ENCODE data around the gene C19orf38.

DNA sequence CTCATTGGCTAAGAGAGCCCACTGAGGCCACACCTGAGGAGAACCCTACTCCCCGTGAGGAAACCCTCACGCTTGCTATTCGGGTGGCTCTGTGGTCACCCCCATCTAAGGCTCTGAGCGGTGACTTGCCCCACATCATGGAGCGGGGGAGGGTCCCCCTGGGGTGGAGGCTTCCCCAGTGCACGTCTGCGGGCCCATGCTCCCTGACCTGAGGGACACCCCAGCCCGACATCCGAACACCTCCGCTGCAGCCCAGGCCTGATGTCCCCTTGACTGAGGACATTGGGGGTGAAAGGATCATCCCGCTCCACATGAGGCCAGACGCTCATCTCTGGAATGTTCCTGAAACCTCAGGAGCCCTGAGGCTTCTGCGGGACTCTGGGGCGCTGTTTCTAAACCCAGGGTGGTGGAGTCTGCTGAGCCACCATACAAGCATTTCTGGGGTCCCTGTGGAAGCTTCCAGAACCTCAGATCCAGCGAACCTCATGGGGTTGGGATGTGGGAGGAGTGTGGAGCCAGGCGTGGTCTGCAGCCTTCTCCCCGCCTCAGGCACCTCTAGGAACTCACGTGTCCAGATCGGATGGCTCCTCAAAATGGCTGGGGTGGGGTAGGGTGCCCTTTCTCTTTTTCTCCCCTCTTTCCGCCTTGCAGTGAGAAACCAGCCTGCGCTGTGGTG, 32.1 kb upstream of the C19orf38 start:
- TF ChIP-seq, protein P1, sequence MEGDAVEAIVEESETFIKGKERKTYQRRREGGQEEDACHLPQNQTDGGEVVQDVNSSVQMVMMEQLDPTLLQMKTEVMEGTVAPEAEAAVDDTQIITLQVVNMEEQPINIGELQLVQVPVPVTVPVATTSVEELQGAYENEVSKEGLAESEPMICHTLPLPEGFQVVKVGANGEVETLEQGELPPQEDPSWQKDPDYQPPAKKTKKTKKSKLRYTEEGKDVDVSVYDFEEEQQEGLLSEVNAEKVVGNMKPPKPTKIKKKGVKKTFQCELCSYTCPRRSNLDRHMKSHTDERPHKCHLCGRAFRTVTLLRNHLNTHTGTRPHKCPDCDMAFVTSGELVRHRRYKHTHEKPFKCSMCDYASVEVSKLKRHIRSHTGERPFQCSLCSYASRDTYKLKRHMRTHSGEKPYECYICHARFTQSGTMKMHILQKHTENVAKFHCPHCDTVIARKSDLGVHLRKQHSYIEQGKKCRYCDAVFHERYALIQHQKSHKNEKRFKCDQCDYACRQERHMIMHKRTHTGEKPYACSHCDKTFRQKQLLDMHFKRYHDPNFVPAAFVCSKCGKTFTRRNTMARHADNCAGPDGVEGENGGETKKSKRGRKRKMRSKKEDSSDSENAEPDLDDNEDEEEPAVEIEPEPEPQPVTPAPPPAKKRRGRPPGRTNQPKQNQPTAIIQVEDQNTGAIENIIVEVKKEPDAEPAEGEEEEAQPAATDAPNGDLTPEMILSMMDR (IDR thresholded peaks at IDR 0.05; ENCODE audit: low read length), result no peak
- no peak for TF ChIP-seq EZH2 (IDR thresholded peaks at IDR 0.05; ENCODE audit: borderline replicate concordance, low read length)

Data from OCI-LY1 (cell line).